Left lung (tissue), 14 donors: ENCODE data around the gene ARHGEF33. TPM values are rescaled to one million over a fixed set of nuclear protein-coding genes. Genes with fewer than 3 reads are reported as not detected.
A peak's percentile ranks its signal among the peaks of the same experiment; 100 is the strongest.

Experiments used
- ATAC-seq: fragments of 200-7000 bp; cut with Tn5 transposase; one replicate; pipeline ENCODE4 v1.9.1; 2020; ENCODE audit warnings: moderate library complexity
- DNase-seq, 4 donors: peaks; one replicate each; pipeline ENCODE4 v3.0.0-alpha.2; 2013 to 2020
- H3K27ac ChIP-seq, 2 donors: fragments of 200-600 bp; sonication (generic) in 1 of 2; one replicate each; pipeline versions ENCODE4 v1.5.0 to v1.8.0; 2020 to 2021
- H3K27me3 ChIP-seq, 2 donors: fragments of 200-600 bp; sonication (generic) in 1 of 2; one replicate each; pipeline versions ENCODE4 v1.5.0 to v1.8.0; 2020 to 2021
- H3K36me3 ChIP-seq, 2 donors: fragments of 200-600 bp; sonication (generic) in 1 of 2; one replicate each; pipeline versions ENCODE4 v1.5.0 to v1.8.0; 2020 to 2021
- H3K4me1 ChIP-seq, 2 donors: fragments of 200-600 bp; one replicate each; pipeline ENCODE4 v1.8.0; 2021
- H3K4me3 ChIP-seq, 2 donors: fragments of 200-600 bp; sonication (generic) in 1 of 2; one replicate each; pipeline versions ENCODE4 v1.5.0 to v1.8.0; 2020 to 2021; ENCODE audit warnings: mild to moderate bottlenecking in 1 of 2
- H3K9me3 ChIP-seq, 2 donors: fragments of 200-600 bp; sonication (generic) in 1 of 2; one replicate each; pipeline versions ENCODE4 v1.5.0 to v1.8.0; 2020 to 2021
- intact Hi-C, 2 donors: fragments of 100-400 bp; cut with DNase I; formaldehyde crosslinking; loops; one replicate each; pipeline versions ENCODE4 v1.11.2 to v1.14.2; 2022
- long read RNA-seq, 12 donors: library from polyadenylated mRNA in 2 of 12; unstranded in 2 of 12; transcript quantifications; one replicate each; pipeline ENCODE4 v2.0.0 and lab custom pipeline, GENCODE V29; 2019 to 2026
- polyA plus RNA-seq, 6 donors: library from polyadenylated mRNA; unstranded; fragments of 120-200 nt; gene quantifications; one replicate each; pipeline ENCODE4 v1.2.1, GENCODE V29; 2013; ENCODE audit not compliant: insufficient read length in 6 of 6
- total RNA-seq, 2 donors: library from RNA; stranded (reverse); fragmentation: NEBNext Ultra II Directional; extraction: Animal tissue kit (Norgen Biotek cat#: 25700); gene quantifications; one replicate each; pipeline ENCODE4 v1.2.1, GENCODE V29; 2021
- TF ChIP-seq, protein P1 (sequence below), 2 donors: fragments of 200-600 bp; sonication (generic) in 1 of 2; IDR thresholded peaks; one replicate each; pipeline versions ENCODE4 v1.5.0 to v1.8.0; 2021; ENCODE audit warnings: antibody characterized with exemption in 2 of 2
- donor health status: DM: no; HTN: yes; CAD: no.
- donor health status: DM: no; HTN: no; CAD: no.

Gene ARHGEF33
- total RNA-seq (1 to 10 TPM in 1 of 2 donors, under 1 TPM in 1; 0.82 to 1.2 TPM), polyA plus RNA-seq (1 to 10 TPM; 2.4 to 4.1 (median 3.4) TPM)
- long read RNA-seq, donor 1, result 0 reads
- long read RNA-seq, donor 2, result 0 reads
- long read RNA-seq, donor 3, partial matches to known transcripts, result 6 of 8 reads
- long read RNA-seq, donor 3, other reads (novel, unspliced or antisense), result 0 of 8 reads
- long read RNA-seq, donor 4, result 0 reads
- long read RNA-seq, donor 5, result 0 reads
- long read RNA-seq, donor 6, result 0 reads
- long read RNA-seq, donor 7, result 0 reads
- long read RNA-seq, donor 8, partial matches to known transcripts, result 5 of 5 reads
- long read RNA-seq, donor 8, other reads (novel, unspliced or antisense), result 0 of 5 reads
- long read RNA-seq, donor 9, result 0 reads
- long read RNA-seq, donor 10, result 0 reads
- long read RNA-seq, donor 11, partial matches to known transcripts, result 0 of 1 reads
- long read RNA-seq, donor 11, other reads (novel, unspliced or antisense), result 0 of 1 reads
- long read RNA-seq, donor 12, partial matches to known transcripts, result 10 of 10 reads
- long read RNA-seq, donor 12, other reads (novel, unspliced or antisense), result 0 of 10 reads

GRCh38 chr2:38889575-38889974, at the start of gene ARHGEF33:
Gene ARHGEF33, plus strand, starts transcription at chr2:38889875. Its CDS starts 29,573 bp downstream, at chr2:38919448.
- TF ChIP-seq, protein P1, sequence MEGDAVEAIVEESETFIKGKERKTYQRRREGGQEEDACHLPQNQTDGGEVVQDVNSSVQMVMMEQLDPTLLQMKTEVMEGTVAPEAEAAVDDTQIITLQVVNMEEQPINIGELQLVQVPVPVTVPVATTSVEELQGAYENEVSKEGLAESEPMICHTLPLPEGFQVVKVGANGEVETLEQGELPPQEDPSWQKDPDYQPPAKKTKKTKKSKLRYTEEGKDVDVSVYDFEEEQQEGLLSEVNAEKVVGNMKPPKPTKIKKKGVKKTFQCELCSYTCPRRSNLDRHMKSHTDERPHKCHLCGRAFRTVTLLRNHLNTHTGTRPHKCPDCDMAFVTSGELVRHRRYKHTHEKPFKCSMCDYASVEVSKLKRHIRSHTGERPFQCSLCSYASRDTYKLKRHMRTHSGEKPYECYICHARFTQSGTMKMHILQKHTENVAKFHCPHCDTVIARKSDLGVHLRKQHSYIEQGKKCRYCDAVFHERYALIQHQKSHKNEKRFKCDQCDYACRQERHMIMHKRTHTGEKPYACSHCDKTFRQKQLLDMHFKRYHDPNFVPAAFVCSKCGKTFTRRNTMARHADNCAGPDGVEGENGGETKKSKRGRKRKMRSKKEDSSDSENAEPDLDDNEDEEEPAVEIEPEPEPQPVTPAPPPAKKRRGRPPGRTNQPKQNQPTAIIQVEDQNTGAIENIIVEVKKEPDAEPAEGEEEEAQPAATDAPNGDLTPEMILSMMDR (IDR thresholded peaks at IDR 0.05), result no peak
- Histone ChIP-seq H3K4me3 (no peak within 1 kb of the TSS), H3K27me3 (no peaks in the 10 kb centered on the region), H3K36me3 (no peaks in the 10 kb centered on the region), H3K27ac (no peak within 1 kb of the TSS), H3K4me1 (no peaks in the 10 kb centered on the region), H3K9me3 (no peaks in the 10 kb centered on the region)
- intact Hi-C loops, result no loop called here
- no peak for ATAC-seq
- DNase-seq, result no peak

- no peak overlapping the region for H3K27ac ChIP-seq
- TF ChIP-seq, protein P1 (IDR thresholded peaks at IDR 0.05), result no peak
- DNase-seq (no peak), ATAC-seq (no peak)
- no peaks in the 10 kb centered on the region for H3K4me1 ChIP-seq
- peaks cover 0 to 68% of the 10 kb centered on the region in 2 donors for H3K36me3 ChIP-seq
- intact Hi-C loops, result no loop called here
- no peaks in the 10 kb centered on the region for H3K27me3 ChIP-seq
- H3K9me3 ChIP-seq, result no peaks in the 10 kb centered on the region
- no peak overlapping the region for H3K4me3 ChIP-seq
These were observed 39.6 kb upstream of the ARHGEF33 start for GRCh38 chr2:38850045-38850444.

DNA sequence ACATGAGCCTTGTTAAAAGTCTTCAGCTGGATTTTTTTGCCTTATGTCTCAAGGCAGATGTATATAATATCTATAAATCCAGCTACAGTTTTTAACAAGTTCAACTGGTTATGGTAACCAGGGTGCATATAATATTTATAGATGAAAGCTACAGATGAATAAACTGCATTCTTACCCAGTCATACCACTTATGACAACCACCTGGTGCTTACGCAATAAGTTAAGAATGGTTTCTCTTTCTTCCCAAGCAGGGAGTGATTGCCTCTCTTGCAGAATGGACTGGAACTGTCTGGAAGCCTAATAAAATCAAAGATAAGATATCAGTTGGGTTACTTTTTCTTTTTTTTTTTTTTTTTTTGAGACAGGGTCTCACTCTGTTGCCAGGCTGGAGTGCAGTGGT, 33.5 kb upstream of the ARHGEF33 start:
- peak; percentile 84 for ATAC-seq
- intact Hi-C loops, result no loop called here
- H3K36me3 ChIP-seq, result peaks cover 0 to 85% of the 10 kb centered on the region in 2 donors

DNA sequence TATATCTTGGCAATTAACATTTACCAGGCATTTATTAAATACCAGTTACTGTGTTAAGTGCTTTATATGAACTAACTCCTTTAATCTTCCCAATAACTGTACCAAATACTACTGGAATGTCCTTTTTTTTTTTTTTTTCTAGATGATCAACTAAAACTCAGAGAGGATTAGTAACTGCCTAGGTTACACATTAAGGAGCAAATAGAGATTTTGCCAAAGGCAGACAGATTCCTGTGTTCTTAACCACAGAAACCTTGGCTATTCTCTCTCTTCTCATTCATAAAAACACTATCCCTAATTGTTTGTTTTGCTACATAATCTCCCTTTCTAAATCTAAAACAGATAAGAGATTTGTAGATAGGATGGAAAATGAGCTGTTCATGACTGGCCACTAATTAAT, 27.2 kb upstream of the ARHGEF33 start:
- DNase-seq (no peak), ATAC-seq (no peak)
- no peak overlapping the region for H3K4me3 ChIP-seq
- no peaks in the 10 kb centered on the region for H3K4me1 ChIP-seq
- intact Hi-C loops, result no loop called here
- no peaks in the 10 kb centered on the region for H3K9me3 ChIP-seq
- peaks cover 0 to 60% of the 10 kb centered on the region in 2 donors for H3K36me3 ChIP-seq
- H3K27me3 ChIP-seq, result no peaks in the 10 kb centered on the region
- H3K27ac ChIP-seq, result no peak overlapping the region
- TF ChIP-seq, protein P1 (IDR thresholded peaks at IDR 0.05), result no peak

More for the DNA sequence above, 33.5 kb upstream of the ARHGEF33 start:
- peak overlapping the region in 1 of 2 donors; percentile 26 for H3K27ac ChIP-seq
- no peaks in the 10 kb centered on the region for H3K9me3 ChIP-seq
- DNase-seq, result no peak
- no peaks in the 10 kb centered on the region for H3K27me3 ChIP-seq
- TF ChIP-seq, protein P1 (IDR thresholded peaks at IDR 0.05), result no peak
- H3K4me1 ChIP-seq, result no peaks in the 10 kb centered on the region
- H3K4me3 ChIP-seq, result no peak overlapping the region

DNA sequence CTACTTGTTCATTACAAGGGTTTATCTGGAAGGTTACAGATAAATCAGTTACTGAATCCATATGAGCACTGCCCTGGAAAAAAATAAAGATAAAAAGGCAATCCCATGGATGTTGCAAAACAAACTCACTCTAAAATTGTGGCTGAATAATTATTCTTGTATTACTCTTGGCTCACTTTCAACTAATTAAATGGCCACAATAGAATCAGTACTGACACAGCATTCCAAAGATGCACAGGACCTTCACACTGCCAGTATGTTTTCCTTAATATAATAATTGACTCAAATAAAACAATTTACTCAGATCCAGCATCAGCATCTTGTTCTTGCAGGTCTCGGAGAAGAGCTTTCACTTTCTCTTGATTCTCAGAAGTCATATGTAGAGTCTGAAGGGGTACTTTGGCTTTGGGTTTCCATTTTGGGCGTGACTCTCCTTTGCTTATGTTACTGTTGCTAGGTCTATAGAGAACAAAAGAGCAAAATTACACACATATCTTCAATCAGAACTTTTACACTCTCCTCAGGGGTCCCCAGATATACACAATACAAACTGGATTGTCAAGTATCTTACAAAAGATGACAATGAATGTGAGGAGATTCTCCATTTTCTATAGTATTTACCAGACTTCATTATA, 26.5 kb upstream of the ARHGEF33 start:
- intact Hi-C loops, result no loop called here
- TF ChIP-seq, protein P1 (IDR thresholded peaks at IDR 0.05), result no peak
- Histone ChIP-seq H3K27me3 (no peaks in the 10 kb centered on the region), H3K36me3 (peaks cover 0 to 53% of the 10 kb centered on the region in 2 donors), H3K4me3 (no peak overlapping the region), H3K4me1 (no peaks in the 10 kb centered on the region), H3K9me3 (no peaks in the 10 kb centered on the region), H3K27ac (no peak overlapping the region)
- DNase-seq (no peak), ATAC-seq (no peak)
